Endodermal cell (in vitro differentiated cells): ENCODE data around the gene ARF3. TPM values are rescaled to one million over a fixed set of nuclear protein-coding genes. Genes with fewer than 3 reads are reported as not detected.

Source experiments
- DNase-seq: peaks from one replicate; pipeline ENCODE4 v3.0.0-alpha.2; 2017
- H3K27ac ChIP-seq: 2 replicates; pipeline ENCODE4 v1.5.1; 2013; ENCODE audit warnings: mild to moderate bottlenecking, low read depth, low read length, moderate library complexity
- H3K27me3 ChIP-seq: 2 replicates; pipeline ENCODE4 v1.6.1; 2013; ENCODE audit warnings: mild to moderate bottlenecking, low read length, moderate library complexity; ENCODE audit not compliant: insufficient read depth, control insufficient read depth, poor library complexity, severe bottlenecking
- H3K36me3 ChIP-seq: 2 replicates; pipeline ENCODE4 v1.7.0; 2013; ENCODE audit warnings: mild to moderate bottlenecking, low read length, moderate library complexity; ENCODE audit not compliant: control insufficient read depth, insufficient read depth
- H3K4me1 ChIP-seq: one replicate; pipeline ENCODE4 v1.7.0; 2013; ENCODE audit warnings: low read length; ENCODE audit not compliant: control insufficient read depth, insufficient read depth
- H3K4me3 ChIP-seq: 2 replicates; pipeline ENCODE4 v1.5.1; 2013; ENCODE audit warnings: mild to moderate bottlenecking, low read length, moderate library complexity
- H3K9ac ChIP-seq: 2 replicates; pipeline ENCODE4 v1.6.1; 2013; ENCODE audit warnings: mild to moderate bottlenecking, low read length, moderate library complexity; ENCODE audit not compliant: poor library complexity, severe bottlenecking; ENCODE audit errors: extremely low read depth
- H3K9me3 ChIP-seq: 2 replicates; pipeline ENCODE4 v1.6.1; 2013; ENCODE audit warnings: mild to moderate bottlenecking, low read length, moderate library complexity; ENCODE audit not compliant: control insufficient read depth
- H3K27ac Mint-ChIP-seq: 2 replicates; pipeline ENCODE4 v1.8.0; 2020; ENCODE audit warnings: mixed read lengths
- H3K27me3 Mint-ChIP-seq: 2 replicates; pipeline ENCODE4 v1.8.0; 2021; ENCODE audit warnings: mild to moderate bottlenecking, mixed read lengths; ENCODE audit not compliant: insufficient read depth
- H3K36me3 Mint-ChIP-seq: 2 replicates; pipeline ENCODE4 v1.8.0; 2020; ENCODE audit warnings: low read depth, mixed read lengths
- H3K4me1 Mint-ChIP-seq: 2 replicates; pipeline ENCODE4 v1.8.0; 2020; ENCODE audit warnings: mixed read lengths
- H3K4me3 Mint-ChIP-seq: 2 replicates; pipeline ENCODE4 v1.8.0; 2020; ENCODE audit warnings: mild to moderate bottlenecking, moderate library complexity, mixed read lengths
- H3K9me3 Mint-ChIP-seq: 2 replicates; pipeline ENCODE4 v1.8.0; 2020; ENCODE audit warnings: mild to moderate bottlenecking, mixed read lengths
- CTCF ChIP-seq: fragments of 200-600 bp; sonication (generic); conservative IDR thresholded peaks from 2 replicates; pipeline ENCODE4 v1.5.0; 2021; ENCODE audit warnings: antibody characterized with exemption, mild to moderate bottlenecking
- WGBS, 2 experiments: methylation state at CpG; one replicate each; pipeline versions ENCODE4 v1.1.5 to v1.1.7; 2013; ENCODE audit warnings: missing lambda C conversion rate in 2 of 2, mixed read lengths in 1 of 2; ENCODE audit not compliant: insufficient coverage in 1 of 2, insufficient read length in 1 of 2; 5-methylcytosine and 5-hydroxymethylcytosine counted together
- total RNA-seq, 2 donors: library from RNA; stranded (reverse); fragmentation: NEBNext Ultra II Directional in 1 of 2; extraction: Animal tissue kit (Norgen Biotek cat#: 25700) in 1 of 2; gene quantifications; 2 replicates in 1 of 2; 3 replicates in 1 of 2; pipeline ENCODE4 v1.2.1, GENCODE V29; 2021

Gene ARF3
- total RNA-seq, 2 donors from 2014 or later: 237 to 288 TPM

GRCh38 chr12:48946943-48947342 lies 10.3 kb downstream of the ARF3 start:
- H3K4me3 Mint-ChIP-seq: no peak overlapping the region
- WGBS, 2 experiments: 95 to 98% methylated on average over 5 to 6 of the region's 6 CpGs
- DNase-seq: no peak
- no peak for TF ChIP-seq CTCF
- peaks cover 66% of the 10 kb centered on the region for H3K36me3 ChIP-seq
- H3K4me3 ChIP-seq: no peak overlapping the region
- H3K27ac ChIP-seq: no peak overlapping the region
- no peak overlapping the region for H3K9ac ChIP-seq
- H3K27me3 Mint-ChIP-seq: no peaks in the 10 kb centered on the region
- H3K4me1 Mint-ChIP-seq: peaks cover 10% of the 10 kb centered on the region
- peaks cover 4% of the 10 kb centered on the region for H3K4me1 ChIP-seq
- peaks cover 38% of the 10 kb centered on the region for H3K36me3 Mint-ChIP-seq
- no peaks in the 10 kb centered on the region for H3K9me3 ChIP-seq
- H3K27ac Mint-ChIP-seq: peak overlapping the region; percentile 16
- no peaks in the 10 kb centered on the region for H3K9me3 Mint-ChIP-seq
- no peaks in the 10 kb centered on the region for H3K27me3 ChIP-seq

GRCh38 chr12:48946205-48946604 lies 11.1 kb downstream of the ARF3 start:
- H3K4me1 Mint-ChIP-seq: peaks cover 10% of the 10 kb centered on the region
- Histone ChIP-seq H3K4me1 (peaks cover 4% of the 10 kb centered on the region), H3K4me3 (no peak overlapping the region), H3K27me3 (no peaks in the 10 kb centered on the region), H3K27ac (no peak overlapping the region), H3K36me3 (peaks cover 73% of the 10 kb centered on the region), H3K9ac (no peak overlapping the region), H3K9me3 (no peaks in the 10 kb centered on the region)
- DNase-seq: no peak
- no peaks in the 10 kb centered on the region for H3K9me3 Mint-ChIP-seq
- H3K4me3 Mint-ChIP-seq: no peak overlapping the region
- no peak for TF ChIP-seq CTCF
- H3K36me3 Mint-ChIP-seq: peaks cover 39% of the 10 kb centered on the region
- no peaks in the 10 kb centered on the region for H3K27me3 Mint-ChIP-seq
- H3K27ac Mint-ChIP-seq: no peak overlapping the region

- peaks cover 18% of the 10 kb centered on the region for H3K4me1 Mint-ChIP-seq
- Histone ChIP-seq H3K4me1 (peaks cover 4% of the 10 kb centered on the region), H3K9me3 (no peaks in the 10 kb centered on the region), H3K36me3 (peaks cover 76% of the 10 kb centered on the region), H3K4me3 (no peak overlapping the region), H3K9ac (no peak overlapping the region), H3K27me3 (no peaks in the 10 kb centered on the region), H3K27ac (no peak overlapping the region)
- WGBS, 2 experiments: 50 to 100% methylated on average over 1 to 2 of the region's 4 CpGs
- H3K27ac Mint-ChIP-seq: peak overlapping the region; percentile 79
- no peak for TF ChIP-seq CTCF
- DNase-seq: no peak
- H3K4me3 Mint-ChIP-seq: no peak overlapping the region
- peaks cover 49% of the 10 kb centered on the region for H3K36me3 Mint-ChIP-seq
- H3K27me3 Mint-ChIP-seq: no peaks in the 10 kb centered on the region
- no peaks in the 10 kb centered on the region for H3K9me3 Mint-ChIP-seq
Observed at GRCh38 chr12:48943221-48943620, 14.1 kb downstream of the ARF3 start.
